NCI-H1092 treated with DMSO at 0.1 percent for 48 hours (cell line): ENCODE results near the gene PRKAB2.
"Not testable (repeated sequence)": the region's sequence is repeated elsewhere in the genome, so short reads cannot be mapped to it uniquely, and the experiment has no call there.

Experiments
- DNase-seq: peaks from one replicate; lab custom pipeline; 2025; lab: John Stamatoyannopoulos, UW

Gene PRKAB2, protein sequence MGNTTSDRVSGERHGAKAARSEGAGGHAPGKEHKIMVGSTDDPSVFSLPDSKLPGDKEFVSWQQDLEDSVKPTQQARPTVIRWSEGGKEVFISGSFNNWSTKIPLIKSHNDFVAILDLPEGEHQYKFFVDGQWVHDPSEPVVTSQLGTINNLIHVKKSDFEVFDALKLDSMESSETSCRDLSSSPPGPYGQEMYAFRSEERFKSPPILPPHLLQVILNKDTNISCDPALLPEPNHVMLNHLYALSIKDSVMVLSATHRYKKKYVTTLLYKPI

DNA sequence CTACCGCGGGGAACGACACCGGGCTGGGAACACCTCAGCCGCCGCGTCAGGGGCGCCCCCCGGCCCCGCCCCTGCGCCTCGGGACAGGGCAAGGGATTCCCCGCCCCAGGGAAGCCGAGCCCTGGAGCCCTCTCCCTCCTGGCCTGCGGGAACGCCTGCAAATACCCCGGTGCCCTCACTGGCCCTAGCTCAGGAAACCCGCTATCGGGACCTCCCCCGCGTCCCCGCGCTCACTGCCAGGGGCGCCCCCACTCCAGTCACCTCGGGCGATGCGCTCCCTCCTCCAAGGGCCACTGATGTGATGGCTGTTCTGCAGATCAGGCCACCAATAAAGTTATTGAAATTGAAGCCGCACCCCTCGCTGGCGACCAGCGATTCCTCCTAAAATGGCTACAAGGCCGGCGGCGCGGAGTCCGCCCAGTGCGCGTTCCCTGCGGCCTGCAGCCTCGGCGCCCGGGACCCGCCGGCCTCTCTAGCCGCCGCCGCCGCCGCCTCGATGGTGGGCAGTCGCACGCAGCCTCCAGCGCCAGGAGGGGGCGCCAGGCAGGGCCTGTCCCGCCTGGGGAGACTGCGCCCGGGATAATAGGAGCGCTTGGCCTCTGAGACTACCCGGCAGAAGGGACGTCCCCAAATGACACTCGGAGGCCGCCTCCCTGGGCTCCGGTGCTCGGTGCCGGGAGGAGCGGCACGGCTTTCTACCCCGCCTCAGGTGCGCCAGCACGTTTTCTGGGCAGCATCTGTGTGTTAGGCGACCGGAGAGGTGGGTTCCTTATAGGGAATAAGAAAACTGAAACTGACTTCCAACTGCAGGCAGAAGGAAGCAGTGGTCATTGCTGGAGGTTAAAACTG is at the start of gene PRKAB2:
TSS of gene PRKAB2 (minus strand) at position 303 of the 849 bp plus-strand sequence. CDS start 326 bp downstream, outside the sequence.
- peak; percentile 97 for DNase-seq

DNA sequence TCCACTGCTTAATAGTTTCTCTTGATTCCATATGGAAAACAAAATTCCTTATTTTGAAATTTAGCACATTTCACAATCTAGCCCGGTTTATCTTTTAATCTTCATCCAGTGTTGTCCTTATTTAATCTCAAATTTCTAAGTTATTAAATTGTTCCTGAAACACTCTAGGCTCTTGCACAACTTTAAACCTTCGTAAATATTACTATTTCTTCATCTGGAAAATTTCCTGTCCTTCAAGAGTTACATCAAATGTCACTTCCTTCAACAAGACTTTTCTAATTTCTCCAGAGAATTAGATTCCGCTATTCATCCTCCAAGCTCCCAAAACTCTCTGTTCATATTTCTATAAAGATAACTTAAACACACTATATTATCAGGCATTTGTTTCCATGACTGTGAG is 46.3 kb upstream of the PRKAB2 start:
- no peak for DNase-seq

- no peak for DNase-seq
Observed at GRCh38 chr1:147217141-147217540, 44.9 kb upstream of the PRKAB2 start.

DNA sequence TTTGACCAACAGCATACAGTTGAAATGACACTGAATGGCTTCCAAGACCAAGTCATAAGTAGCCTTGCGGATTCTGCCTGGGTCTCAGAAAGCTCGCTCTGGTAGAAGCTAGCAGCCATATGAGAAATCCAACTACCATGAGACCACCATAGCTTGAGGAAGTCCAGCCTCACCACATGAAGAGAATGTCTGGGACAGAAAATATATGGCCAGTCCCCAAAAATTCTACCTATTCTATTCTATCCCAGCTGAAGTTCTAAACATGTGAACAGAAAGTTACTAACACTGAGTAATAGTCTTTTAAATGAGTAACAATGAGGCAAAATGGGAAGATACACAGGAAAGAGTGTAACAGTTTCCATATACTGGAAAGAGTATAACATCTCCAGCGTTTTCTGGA is 43.9 kb upstream of the PRKAB2 start:
- no peak for DNase-seq

GRCh38 chr1:147215540-147215916 is 43.3 kb upstream of the PRKAB2 start:
- DNase-seq, result no peak

DNA sequence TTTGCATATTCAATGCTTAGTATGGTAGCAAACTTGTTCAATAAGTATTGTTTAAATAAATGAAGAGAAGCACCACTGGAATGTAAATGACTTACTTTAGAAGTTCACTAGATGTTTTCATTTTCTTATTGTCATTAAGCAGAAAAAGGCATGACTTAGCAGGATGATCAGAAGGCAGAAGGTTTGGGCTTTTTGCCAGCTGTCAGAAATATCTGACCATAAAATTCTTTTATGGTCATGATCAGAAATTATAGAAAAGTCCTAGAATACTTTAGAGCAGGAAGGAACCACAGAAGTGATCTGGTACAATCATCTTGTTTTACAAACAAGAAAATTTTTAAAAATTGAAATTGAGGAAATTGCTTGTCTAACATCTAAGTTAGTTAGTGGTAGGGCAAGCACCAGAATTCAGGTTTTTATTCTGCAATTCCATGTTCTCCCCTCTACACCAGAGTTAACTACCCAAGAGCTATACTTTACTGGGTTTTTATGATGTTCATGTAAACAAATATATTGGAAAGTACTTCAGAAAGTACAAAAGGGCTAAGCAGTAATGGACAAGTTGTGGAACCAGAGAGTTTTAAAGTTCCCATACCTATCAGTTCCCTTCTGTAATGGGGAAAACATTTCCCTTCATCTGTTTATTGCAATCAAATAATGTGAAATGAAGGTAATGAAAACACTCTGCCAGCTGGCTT is 42.7 kb upstream of the PRKAB2 start:
- no peak for DNase-seq

GRCh38 chr1:147214325-147214724 is 42.1 kb upstream of the PRKAB2 start:
- DNase-seq, result no peak

- no peak for DNase-seq
Observed at GRCh38 chr1:147213271-147213670, 41.0 kb upstream of the PRKAB2 start.

DNA sequence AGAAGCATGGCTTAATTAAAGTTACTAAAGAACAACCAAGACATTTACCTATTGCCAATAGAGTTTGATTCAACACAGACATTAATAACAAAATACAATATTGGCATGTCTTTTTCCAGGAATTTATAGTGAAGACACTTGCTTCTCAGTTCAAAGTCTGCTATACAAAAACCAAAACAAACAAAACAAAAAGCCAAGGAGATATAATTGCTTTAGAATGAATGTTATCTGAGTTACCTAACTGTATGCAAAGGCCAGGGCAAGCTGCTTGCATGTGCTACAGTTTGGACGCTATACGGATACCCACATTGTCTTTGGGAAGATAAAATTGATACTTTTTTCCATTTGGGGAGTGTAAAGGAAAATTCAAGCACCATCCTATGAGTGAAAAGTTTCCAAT is 39.3 kb upstream of the PRKAB2 start:
- DNase-seq, result no peak

DNA sequence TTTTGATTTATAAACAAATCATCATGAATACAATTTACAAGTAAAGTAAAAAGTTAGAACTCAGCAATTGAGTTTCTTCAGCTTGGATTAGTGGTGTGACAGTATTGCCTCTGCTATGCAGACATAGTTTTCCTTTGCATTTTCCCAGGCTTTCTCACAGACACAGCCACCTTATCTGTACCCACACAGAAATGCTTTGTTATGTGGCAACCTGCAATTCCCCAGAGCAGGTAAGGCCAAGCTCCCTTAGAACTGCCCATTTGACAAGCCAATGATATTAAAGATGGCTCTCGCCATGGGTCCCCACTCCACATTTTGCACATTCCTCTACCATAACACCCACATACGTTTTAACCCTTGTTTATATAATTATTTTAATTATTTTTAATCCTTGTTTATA is 38.7 kb upstream of the PRKAB2 start:
- no peak for DNase-seq

GRCh38 chr1:147209825-147210821 is 37.9 kb upstream of the PRKAB2 start:
- DNase-seq, result no peak

DNA sequence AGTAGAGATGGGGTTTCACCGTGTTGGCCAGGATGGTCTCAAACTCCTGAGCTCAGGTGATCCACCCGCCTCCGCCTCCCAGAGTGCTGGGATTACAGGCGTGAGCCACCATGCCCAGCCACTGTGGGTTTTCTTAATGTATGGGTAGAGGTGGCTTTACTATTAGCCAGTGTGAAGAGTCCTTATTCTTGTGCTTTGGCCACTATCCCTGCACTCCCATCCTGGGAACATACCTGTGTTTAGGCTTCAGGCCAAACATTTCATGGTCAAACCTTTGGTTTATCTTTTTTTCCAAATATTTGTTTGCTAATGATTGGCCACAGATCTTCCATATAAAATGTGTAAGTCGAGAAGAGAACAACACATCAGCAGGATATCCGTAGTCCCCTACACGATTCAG is 36.3 kb upstream of the PRKAB2 start:
- DNase-seq, result no peak

DNA sequence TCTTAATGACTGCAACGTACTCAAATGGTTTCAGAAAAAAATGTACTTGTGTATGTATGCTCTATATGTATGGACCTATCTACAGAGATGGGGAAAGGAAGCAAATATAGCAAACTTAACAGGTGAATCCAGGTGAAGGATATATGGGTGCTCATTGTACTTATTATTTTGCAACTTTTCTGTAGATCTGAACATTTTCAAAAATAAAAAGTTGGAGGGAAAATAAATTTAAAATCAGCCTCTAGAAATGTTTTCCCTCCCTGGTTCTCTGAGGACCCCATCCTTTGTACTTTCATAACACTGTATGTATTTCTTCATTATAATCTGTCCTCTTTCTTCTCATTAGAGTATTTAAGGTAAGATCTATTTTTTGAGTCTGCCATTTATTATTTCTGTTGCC is 34.9 kb upstream of the PRKAB2 start:
- DNase-seq, result no peak

DNA sequence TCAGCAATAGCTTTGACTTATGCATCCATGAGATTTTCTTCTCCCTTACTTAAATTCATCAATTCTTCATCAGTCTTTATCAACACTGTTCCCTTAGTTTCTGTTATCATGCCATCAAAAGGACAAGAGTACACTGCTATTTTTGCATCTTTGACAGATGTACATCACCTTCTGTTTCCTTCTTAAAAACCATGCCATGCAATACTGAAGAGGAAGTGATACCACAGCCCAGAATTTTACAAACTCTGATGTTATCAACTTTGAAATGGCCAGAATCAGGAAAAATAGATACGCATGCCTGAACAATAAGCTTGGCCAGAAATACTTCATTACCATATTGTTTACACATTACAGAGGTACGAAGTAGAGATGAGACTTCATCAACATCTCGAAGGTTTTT is 31.8 kb upstream of the PRKAB2 start:
- DNase-seq, result no peak

- DNase-seq, result no peak
Observed at GRCh38 chr1:147202576-147202975, 30.3 kb upstream of the PRKAB2 start.

GRCh38 chr1:147201786-147202185 is 29.5 kb upstream of the PRKAB2 start:
- no peak for DNase-seq

DNA sequence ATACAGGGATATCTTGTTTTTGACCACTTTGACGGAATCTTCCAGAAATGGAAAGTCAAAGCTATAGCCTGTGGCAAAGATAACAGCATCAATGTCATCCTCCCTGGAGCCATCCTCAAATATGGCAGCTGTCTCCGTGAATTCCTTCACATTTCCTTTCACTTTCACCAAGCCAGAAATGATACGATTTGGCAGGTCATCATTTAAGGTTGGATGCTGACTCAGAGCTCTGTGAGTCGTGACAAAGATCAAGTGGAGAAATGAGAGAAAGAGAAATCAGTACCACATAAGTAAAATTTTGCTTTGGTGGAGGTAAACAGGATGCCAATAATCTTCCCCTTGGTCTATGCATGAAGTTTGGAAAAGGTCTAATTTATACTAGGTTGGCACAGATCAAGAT is 29.0 kb upstream of the PRKAB2 start:
- no peak for DNase-seq

GRCh38 chr1:147197324-147197723 is 25.1 kb upstream of the PRKAB2 start:
- DNase-seq, result not testable (repeated sequence)

DNA sequence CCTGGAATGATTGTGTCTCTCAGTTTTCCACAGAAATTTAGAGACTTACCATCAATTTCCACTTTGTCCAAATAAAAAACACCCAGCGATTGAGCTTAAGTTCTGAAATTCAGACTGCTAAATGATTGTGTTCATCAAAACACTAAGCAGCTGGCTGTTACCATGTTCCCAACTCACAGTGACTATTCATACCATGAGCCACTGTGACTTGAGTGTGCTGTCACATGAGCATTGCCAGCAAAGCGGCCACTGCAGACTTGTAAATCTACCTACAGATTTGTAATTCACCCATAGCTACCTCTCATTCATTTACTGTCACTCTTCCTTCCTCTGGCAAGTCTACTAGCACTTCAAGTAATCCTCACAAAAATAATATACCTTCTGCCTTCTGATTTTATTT is 17.2 kb upstream of the PRKAB2 start:
- no peak for DNase-seq

DNA sequence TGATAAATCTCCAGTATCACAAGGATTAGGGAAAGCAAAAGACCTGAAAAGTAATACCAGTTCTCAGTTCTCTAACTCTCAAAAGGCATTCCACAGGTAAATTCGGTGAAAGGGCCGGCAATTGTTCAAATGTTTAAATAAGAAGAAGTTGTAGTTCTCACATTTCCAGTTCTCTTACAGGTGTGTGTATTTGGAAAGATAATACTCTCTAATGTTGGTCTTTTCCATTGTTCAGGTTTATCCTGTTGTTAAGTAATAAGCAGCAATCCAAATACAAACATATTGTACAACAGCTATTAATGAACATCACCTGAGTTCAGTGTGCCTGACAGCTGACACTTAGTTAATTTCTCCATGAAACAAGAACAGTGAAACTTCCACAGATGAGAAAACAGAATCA is 13.2 kb upstream of the PRKAB2 start:
- no peak for DNase-seq

- no peak for DNase-seq
Observed at GRCh38 chr1:147177611-147178380, 5.5 kb upstream of the PRKAB2 start.
